Hepatocyte (in vitro differentiated cells): ENCODE measurements around the gene UBE2QL1.

Experiments
- EZH2 ChIP-seq: fragments of 200-600 bp; sonication (generic); IDR thresholded peaks from 2 replicates; pipeline ENCODE4 v1.6.1; 2016; ENCODE audit warnings: antibody characterized with exemption, mild to moderate bottlenecking, borderline replicate concordance
- TF ChIP-seq, protein P1 (sequence below): fragments of 200-600 bp; sonication (generic); IDR thresholded peaks from 2 replicates; pipeline ENCODE4 v1.5.1; 2016; ENCODE audit warnings: antibody characterized with exemption, mild to moderate bottlenecking; ENCODE audit not compliant: poor library complexity

DNA sequence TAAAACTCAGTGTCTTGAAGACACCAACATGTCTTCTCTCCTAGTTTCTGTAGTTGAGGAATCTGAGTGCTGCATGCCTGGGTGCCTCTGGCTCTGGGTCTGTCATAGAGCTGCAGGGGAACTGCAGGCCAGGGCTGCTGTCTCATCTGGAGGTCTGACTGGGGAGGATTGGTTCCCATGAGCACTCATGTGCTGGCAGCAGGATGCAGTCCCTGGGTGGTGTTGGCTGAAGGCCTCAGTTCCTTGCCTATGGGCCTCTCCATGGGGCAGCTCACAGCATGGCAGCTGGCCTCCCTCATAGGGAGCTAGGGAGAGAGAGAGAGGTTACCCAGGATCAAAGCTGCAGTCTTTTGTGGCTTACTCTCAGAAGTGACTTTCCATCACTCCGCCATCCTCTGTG, 22.6 kb downstream of the UBE2QL1 start:
- TF ChIP-seq, protein P1, sequence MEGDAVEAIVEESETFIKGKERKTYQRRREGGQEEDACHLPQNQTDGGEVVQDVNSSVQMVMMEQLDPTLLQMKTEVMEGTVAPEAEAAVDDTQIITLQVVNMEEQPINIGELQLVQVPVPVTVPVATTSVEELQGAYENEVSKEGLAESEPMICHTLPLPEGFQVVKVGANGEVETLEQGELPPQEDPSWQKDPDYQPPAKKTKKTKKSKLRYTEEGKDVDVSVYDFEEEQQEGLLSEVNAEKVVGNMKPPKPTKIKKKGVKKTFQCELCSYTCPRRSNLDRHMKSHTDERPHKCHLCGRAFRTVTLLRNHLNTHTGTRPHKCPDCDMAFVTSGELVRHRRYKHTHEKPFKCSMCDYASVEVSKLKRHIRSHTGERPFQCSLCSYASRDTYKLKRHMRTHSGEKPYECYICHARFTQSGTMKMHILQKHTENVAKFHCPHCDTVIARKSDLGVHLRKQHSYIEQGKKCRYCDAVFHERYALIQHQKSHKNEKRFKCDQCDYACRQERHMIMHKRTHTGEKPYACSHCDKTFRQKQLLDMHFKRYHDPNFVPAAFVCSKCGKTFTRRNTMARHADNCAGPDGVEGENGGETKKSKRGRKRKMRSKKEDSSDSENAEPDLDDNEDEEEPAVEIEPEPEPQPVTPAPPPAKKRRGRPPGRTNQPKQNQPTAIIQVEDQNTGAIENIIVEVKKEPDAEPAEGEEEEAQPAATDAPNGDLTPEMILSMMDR, result no peak
- no peak for TF ChIP-seq EZH2
